ENCODE data around the gene VWA2.

DNA sequence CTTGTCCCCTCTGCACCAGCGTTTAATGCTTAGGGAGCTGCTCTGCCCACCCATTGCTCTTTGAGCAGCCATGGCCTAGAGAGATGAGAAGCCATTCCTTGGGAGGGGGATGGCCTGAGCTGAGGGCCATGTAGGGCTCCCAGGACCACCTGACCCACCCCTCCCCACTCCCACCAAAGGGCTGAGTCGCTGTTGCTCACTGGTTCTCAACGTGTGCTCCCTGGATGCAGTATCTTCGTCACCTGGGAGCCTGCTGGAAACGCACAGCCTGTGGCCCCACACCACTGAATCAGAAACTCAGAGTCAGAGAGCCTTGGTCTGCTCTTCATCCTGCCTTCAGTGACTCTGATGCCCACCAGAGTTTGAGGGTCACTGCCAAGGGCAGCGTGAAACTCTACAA, 37.0 kb downstream of the VWA2 start:
- TF ChIP-seq, protein P1, sequence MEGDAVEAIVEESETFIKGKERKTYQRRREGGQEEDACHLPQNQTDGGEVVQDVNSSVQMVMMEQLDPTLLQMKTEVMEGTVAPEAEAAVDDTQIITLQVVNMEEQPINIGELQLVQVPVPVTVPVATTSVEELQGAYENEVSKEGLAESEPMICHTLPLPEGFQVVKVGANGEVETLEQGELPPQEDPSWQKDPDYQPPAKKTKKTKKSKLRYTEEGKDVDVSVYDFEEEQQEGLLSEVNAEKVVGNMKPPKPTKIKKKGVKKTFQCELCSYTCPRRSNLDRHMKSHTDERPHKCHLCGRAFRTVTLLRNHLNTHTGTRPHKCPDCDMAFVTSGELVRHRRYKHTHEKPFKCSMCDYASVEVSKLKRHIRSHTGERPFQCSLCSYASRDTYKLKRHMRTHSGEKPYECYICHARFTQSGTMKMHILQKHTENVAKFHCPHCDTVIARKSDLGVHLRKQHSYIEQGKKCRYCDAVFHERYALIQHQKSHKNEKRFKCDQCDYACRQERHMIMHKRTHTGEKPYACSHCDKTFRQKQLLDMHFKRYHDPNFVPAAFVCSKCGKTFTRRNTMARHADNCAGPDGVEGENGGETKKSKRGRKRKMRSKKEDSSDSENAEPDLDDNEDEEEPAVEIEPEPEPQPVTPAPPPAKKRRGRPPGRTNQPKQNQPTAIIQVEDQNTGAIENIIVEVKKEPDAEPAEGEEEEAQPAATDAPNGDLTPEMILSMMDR (IDR thresholded peaks at IDR 0.05): no peak
- no peak for TF ChIP-seq ZFX (IDR thresholded peaks at IDR 0.05; ENCODE audit: borderline replicate concordance)
